BJ (cell line): ENCODE results near the gene ZSWIM8. TPM values are rescaled to one million over a fixed set of nuclear protein-coding genes. Genes with fewer than 3 reads are reported as not detected.
"Not testable (repeated sequence)": the region's sequence is repeated elsewhere in the genome, so short reads cannot be mapped to it uniquely, and the experiment has no call there.

ENCODE experiments used
- CTCF ChIA-PET: fragments of 350-600 bp; formaldehyde crosslinking; extraction: SDS; loops from one replicate; lab custom pipeline; 2021; ENCODE audit warnings: antibody characterized with exemption, inconsistent platforms; lab: Yijun Ruan, JAX
- POLR2A ChIA-PET: fragments of 300-600 bp; sonication (Branson Sonifier 250); formaldehyde crosslinking; extraction: SDS; loops from one replicate; lab custom pipeline; 2021; ENCODE audit warnings: antibody characterized with exemption; lab: Charles Lee
- DNase-seq: peaks from one replicate; pipeline ENCODE4 v3.0.0-alpha.2; 2011; ENCODE audit warnings: low read depth
- H3K27me3 ChIP-seq: 2 replicates; pipeline ENCODE4 v1.6.0; 2011; ENCODE audit warnings: low read length; ENCODE audit not compliant: control insufficient read depth, insufficient read depth
- H3K36me3 ChIP-seq: 2 replicates; pipeline ENCODE4 v1.5.1; 2011; ENCODE audit warnings: low read length; ENCODE audit not compliant: control insufficient read depth, insufficient read depth
- H3K4me3 ChIP-seq: 2 replicates; pipeline ENCODE4 v1.5.1; 2011; ENCODE audit warnings: low read depth, mild to moderate bottlenecking, control low read depth, low read length
- polyA plus RNA-seq: library from polyadenylated mRNA; depleted of rRNA; stranded (reverse); fragments of >200 nt; gene quantifications from 2 replicates; pipeline ENCODE4 v1.2.3, GENCODE V29; 2011
- TF ChIP-seq, protein P1 (sequence below): IDR thresholded peaks from 2 replicates; pipeline ENCODE4 v1.5.1; 2011; ENCODE audit warnings: low read depth, mild to moderate bottlenecking, control low read depth, inconsistent platforms, low read length, moderate library complexity; ENCODE audit not compliant: insufficient read depth

Gene ZSWIM8
- polyA plus RNA-seq, 1 experiment: 82.0 TPM

DNA sequence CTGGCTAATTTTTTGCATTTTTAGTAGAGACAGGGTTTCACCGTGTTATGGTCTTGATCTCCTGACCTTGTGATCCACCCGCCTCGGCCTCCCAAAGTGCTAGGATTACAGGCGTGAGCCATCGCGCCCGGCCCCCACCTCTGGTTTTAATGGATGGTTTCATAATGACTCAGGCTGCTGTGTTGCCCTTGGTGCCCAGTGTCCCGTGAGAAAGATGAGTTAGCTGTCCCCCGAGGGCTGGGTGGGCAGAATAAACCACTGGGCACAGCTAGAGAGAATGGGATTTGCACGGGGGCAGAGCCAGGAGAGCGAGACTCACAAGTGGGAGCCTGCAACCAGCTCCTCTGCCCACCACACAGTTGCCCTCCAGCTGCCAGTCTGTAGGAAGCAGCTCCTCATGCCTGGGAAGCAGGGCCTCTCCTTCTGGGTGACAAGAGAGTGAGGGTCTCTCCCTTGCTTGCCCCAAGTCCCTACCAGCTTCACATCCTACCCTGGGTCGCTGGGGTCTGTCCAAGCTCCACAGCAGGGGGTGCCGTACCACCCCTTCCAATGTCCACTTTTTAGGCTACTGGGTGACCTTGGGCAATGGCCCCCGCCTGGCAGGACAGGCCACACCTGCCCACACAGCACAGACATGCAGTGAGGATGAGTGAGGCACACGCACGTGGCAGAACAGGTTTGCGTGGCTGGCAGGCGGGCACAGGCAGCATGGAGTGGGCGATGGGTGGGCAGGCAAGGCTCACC lies 42.1 kb downstream of the ZSWIM8 start:
- CTCF ChIA-PET: interaction anchor here (1.3 to 2.1 kb wide), 3 partner anchors 12 to 52 kb away, joined by 3 to 7 read pairs (median 6); no protein-coding TSS in a partner anchor

DNA sequence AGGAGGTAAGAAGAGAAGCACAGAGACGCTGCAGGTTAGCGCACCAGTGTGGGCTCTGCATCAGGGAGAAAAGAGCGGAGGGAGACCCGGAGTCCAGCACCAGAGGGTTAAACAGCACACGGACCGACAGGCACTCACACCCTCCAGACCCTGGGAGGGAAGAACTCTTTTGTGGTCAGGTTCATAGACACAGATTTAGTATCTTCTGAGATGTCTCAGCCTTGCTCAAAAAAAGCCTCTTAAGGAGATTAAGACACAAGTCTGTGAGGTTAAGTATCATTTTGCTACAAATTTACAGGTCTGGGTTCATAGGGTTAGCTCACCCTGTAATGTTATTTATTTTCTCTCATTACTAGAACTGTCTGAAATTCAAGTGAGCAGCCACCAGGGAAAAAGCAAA lies 42.8 kb downstream of the ZSWIM8 start:
- CTCF ChIA-PET: interaction anchor here (0.6 to 2.1 kb wide), 3 partner anchors 12 to 52 kb away, joined by 3 to 7 read pairs (median 3); no protein-coding TSS in a partner anchor
- Histone ChIP-seq H3K27me3 (no peaks in the 10 kb centered on the region), H3K4me3 (no peak overlapping the region), H3K36me3 (peaks cover 19% of the 10 kb centered on the region)
- DNase-seq: no peak
- TF ChIP-seq, protein P1, sequence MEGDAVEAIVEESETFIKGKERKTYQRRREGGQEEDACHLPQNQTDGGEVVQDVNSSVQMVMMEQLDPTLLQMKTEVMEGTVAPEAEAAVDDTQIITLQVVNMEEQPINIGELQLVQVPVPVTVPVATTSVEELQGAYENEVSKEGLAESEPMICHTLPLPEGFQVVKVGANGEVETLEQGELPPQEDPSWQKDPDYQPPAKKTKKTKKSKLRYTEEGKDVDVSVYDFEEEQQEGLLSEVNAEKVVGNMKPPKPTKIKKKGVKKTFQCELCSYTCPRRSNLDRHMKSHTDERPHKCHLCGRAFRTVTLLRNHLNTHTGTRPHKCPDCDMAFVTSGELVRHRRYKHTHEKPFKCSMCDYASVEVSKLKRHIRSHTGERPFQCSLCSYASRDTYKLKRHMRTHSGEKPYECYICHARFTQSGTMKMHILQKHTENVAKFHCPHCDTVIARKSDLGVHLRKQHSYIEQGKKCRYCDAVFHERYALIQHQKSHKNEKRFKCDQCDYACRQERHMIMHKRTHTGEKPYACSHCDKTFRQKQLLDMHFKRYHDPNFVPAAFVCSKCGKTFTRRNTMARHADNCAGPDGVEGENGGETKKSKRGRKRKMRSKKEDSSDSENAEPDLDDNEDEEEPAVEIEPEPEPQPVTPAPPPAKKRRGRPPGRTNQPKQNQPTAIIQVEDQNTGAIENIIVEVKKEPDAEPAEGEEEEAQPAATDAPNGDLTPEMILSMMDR: no peak
- POLR2A ChIA-PET: no interaction called here

More for the DNA sequence above, 42.1 kb downstream of the ZSWIM8 start:
- Histone ChIP-seq H3K27me3 (no peaks in the 10 kb centered on the region), H3K4me3 (no peak overlapping the region), H3K36me3 (peaks cover 19% of the 10 kb centered on the region)
- TF ChIP-seq, protein P1: no peak
- POLR2A ChIA-PET: no interaction called here
- DNase-seq: no peak

DNA sequence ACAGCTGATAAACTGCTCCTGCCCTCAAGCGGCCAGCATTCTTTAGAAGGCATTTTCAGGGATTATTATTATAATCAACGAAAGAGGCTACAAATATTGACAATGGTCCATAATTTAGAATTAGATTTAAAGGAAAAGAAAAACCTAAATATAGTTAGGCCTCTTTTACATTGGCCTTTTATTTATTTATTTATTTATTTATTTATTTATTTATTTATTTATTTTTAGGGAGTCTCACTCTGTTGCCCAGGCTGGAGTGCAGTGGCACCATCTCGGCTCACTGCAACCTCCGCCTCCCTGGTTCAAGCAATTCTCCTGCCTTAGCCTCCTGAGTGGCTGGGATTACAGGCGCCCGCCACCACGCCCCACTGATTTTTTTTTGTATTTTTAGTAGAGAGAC lies 43.7 kb downstream of the ZSWIM8 start:
- H3K36me3 ChIP-seq: peaks cover 16% of the 10 kb centered on the region
- POLR2A ChIA-PET, H3K4me3 ChIP-seq, DNase-seq, H3K27me3 ChIP-seq: not testable (repeated sequence)
- CTCF ChIA-PET: interaction anchor here (0.7 to 2.1 kb wide), 3 partner anchors 10 to 15 kb away, joined by 3 to 7 read pairs (median 4); no protein-coding TSS in a partner anchor

DNA sequence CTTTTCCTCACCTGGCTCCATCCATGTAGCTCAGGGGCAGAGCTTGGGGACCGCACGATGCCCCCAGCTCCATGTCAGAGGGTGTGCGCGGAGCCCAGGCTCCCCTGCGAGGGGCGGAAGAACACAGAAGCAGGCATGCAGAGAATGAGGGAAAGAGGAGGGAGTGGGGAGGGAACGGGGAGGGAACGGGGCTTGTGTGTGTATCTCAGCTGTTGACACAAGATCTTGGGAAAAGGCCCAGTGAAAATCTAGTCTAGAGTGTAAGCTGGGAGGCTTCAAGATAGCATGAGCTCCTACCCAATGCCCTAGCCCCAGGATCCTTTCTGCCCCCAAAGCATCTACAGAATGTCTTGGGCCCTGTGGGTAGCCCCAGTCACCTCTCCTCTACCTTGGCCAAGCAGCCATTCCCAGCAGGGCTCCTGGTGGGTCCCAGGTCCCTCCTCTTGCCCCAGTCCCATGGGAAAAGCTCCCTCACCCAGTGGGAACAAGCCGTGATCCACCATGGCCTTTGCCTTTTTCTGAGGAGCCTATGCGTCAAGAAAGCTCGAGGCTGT lies 51.1 kb downstream of the ZSWIM8 start:
- TF ChIP-seq, protein P1: no peak
- CTCF ChIA-PET: interaction anchor here (1.1 to 1.4 kb wide), 3 partner anchors 12 to 44 kb away, joined by 4 to 8 read pairs (median 4); no protein-coding TSS in a partner anchor
- H3K36me3 ChIP-seq: peaks cover 15% of the 10 kb centered on the region
- POLR2A ChIA-PET: no interaction called here
- DNase-seq: no peak
- no peak overlapping the region for H3K4me3 ChIP-seq
- no peaks in the 10 kb centered on the region for H3K27me3 ChIP-seq

DNA sequence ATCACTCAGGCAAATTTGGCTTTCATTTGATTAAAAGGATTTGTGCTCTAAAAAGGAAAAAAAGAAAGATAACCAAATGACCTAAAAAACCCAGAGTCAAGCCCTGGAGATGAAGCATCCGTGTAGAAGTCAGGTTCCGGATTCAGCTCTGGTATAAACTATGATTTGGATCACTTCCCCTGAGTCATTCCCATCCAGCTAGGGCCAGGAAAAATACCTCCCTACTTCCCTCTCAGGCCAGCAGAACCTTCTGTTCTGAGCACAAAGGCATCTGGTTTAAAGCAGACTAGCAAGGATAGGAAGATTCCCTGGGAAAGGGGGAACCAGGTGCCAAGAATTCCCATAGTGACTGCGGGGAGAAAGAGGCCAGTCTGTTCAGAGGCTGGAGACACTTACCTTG lies 51.7 kb downstream of the ZSWIM8 start:
- ChIA-PET CTCF (interaction anchor here (1.1 to 2.5 kb wide), 4 partner anchors 12 to 50 kb away, joined by 4 to 8 read pairs (median 6); no protein-coding TSS in a partner anchor), POLR2A (no interaction called here)
- Histone ChIP-seq H3K27me3 (no peaks in the 10 kb centered on the region), H3K4me3 (no peak overlapping the region), H3K36me3 (peaks cover 15% of the 10 kb centered on the region)
- TF ChIP-seq, protein P1: no peak
- DNase-seq: no peak
